Mammary epithelial cell (primary cell): ENCODE data around the gene SLC2A4.

ENCODE experiments used
- EZH2 ChIP-seq: IDR thresholded peaks from 2 replicates; pipeline ENCODE4 v1.6.1; 2012; ENCODE audit warnings: low read length, inconsistent platforms, borderline replicate concordance
- TF ChIP-seq, protein P1 (sequence below), 2 donors: IDR thresholded peaks in 1 of 2; conservative IDR thresholded peaks in 1 of 2; 2 replicates each; pipeline ENCODE4 v1.5.1; 2011 to 2012; ENCODE audit warnings: inconsistent platforms in 2 of 2, low read length in 2 of 2, mild to moderate bottlenecking in 2 of 2, control low read depth in 1 of 2, low read depth in 1 of 2; ENCODE audit not compliant: insufficient read depth in 1 of 2; ENCODE audit errors: extremely low read depth in 1 of 2

DNA sequence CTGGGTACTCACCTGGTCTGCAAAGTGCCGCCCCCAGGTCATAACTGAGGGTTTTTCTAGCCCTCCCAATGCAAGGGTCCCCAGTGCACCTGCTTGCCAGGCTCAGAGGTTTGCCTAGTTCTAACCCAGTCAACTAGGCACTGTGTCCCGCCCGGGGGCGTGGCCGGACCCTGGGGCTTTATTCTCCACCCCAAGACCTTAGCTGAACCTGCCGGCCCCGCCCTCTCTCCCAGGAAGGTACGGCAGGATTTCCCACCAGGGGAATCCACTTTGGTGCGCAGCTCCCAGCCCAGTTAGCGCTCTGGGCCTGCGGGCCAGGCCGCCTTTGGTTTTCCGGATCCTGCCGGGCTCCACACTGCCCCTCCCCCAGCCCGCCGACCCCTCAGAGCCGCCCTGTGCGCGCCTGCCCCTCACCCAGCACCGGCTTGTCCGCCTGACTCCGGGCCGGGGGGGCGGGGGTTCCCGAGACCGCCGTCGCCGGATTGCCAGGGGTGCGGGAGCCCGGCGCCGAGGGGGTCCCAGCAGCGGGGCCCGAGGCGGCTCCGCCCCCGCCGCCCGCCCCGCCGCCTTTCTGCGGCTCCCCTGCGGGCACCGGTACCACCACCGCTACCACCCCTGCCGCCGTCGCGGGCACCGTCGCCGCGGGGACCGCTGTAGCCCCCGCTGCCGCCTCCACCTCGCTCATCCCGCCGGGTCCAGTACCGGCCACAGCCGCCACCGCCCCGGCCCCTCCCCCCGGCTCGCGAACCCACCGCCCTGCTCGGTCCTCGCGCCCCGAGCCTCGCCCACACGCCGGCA, 12.5 kb downstream of the SLC2A4 start:
- TF ChIP-seq, protein P1, sequence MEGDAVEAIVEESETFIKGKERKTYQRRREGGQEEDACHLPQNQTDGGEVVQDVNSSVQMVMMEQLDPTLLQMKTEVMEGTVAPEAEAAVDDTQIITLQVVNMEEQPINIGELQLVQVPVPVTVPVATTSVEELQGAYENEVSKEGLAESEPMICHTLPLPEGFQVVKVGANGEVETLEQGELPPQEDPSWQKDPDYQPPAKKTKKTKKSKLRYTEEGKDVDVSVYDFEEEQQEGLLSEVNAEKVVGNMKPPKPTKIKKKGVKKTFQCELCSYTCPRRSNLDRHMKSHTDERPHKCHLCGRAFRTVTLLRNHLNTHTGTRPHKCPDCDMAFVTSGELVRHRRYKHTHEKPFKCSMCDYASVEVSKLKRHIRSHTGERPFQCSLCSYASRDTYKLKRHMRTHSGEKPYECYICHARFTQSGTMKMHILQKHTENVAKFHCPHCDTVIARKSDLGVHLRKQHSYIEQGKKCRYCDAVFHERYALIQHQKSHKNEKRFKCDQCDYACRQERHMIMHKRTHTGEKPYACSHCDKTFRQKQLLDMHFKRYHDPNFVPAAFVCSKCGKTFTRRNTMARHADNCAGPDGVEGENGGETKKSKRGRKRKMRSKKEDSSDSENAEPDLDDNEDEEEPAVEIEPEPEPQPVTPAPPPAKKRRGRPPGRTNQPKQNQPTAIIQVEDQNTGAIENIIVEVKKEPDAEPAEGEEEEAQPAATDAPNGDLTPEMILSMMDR (conservative IDR thresholded peaks at IDR 0.05 in 1 of 2, IDR thresholded peaks at IDR 0.05 in 1 of 2; ENCODE audit: extremely low read depth in 1 of 2, insufficient read depth in 1 of 2, low read depth in 1 of 2, low read length in 2 of 2) = no peak
- no peak for TF ChIP-seq EZH2
